NCI-H526 treated with DMSO at 0.1 percent for 48 hours (cell line): ENCODE data around the gene MLH1.

ENCODE experiments used
- DNase-seq: peaks from one replicate; lab custom pipeline; 2025; lab: John Stamatoyannopoulos, UW

The MLH1 gene

DNA sequence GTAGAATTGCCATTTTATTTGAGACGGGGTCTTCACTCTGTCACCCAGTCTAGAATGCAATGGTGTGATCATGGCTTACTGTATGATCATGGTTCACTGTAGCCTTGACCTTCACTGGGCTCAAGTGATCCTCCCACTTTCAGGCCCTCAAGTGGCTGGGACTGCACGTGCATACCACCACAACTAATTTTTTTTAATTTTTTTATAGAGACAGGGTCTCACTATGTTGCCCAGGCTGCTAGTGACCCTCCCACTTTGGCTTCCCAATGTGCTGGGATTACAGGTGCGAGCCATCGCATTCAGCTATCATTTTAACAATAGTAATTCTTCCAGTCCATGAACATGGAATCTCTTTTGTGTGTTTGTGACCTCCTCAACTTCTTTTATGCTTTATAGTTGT, 12.3 kb upstream of the MLH1 start:
- no peak for DNase-seq

DNA sequence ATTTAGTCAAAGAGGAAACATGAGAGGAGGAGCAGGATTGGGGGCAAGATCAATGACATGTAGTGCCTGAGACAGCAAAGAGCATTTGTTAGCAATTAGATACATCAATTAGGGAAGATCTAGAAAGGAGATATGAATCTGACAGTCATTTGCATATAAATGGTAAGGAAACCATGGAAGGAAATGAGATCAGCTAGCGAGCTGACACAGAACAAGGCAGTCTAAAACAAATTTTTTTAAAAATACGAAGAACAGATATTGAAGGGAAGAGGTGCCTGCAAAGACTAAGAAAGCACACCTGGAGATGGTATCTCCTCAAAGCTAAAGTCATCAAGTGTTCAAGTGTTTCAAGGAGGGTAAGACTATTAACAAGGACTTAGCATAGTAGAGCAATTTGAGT, 5.0 kb upstream of the MLH1 start:
- DNase-seq = no peak

DNA sequence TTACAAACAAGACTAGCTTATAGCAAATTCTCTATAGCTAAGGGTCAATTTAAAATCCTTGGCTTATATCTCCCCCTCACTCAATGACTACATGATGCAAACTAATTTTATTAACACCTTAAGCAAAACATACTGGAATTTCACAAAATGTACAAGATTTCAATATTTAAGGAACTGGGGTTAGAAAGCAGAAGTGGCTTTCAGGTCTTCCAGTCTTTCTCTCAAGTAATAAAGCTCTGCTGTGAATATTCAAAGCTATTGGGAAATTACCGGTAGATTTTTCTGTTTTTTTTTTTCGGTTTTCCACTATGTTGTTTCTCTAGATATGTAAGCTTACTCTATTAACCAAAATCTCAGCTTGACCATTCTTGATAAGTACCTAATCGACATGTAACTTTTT, 4.3 kb upstream of the MLH1 start:
- no peak for DNase-seq

DNA sequence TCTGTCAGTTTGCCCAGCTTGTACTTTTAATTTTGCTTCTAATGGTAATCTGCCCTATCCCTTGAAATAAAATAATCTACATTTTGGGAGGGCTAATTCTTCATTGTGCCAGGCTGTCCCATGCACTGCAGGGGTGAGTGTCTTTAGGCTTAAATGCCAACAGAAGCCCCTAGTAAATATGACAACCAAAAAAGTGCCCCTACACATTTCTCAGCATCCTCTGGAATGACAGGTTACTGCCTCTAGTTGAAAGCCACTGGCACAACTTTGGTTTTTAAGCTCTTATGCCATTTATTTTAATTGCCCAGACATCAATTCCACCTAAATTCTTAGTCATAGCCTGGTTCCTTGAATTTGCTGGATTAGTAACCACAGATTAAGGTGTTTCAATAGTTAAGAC, 3.8 kb upstream of the MLH1 start:
- no peak for DNase-seq

DNA sequence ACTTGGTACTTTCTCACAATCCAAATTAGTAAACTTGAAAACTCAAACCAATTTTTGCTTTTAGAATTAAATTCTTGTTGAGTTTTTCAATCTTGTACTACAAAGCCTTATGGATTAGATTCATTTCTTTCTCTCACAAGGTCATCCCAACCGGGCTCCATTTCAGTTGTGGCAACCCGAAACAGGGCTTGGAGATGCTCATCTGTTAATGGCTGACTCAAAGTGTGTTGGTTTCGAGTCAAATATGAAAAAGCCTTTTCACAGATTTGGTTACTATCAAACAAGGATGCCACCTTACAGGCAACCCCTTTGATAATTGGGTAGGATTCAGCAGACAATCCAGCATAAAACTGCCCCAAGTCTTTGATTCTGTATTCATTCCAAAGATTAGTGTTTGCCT, 2.2 kb upstream of the MLH1 start:
- no peak for DNase-seq

DNA sequence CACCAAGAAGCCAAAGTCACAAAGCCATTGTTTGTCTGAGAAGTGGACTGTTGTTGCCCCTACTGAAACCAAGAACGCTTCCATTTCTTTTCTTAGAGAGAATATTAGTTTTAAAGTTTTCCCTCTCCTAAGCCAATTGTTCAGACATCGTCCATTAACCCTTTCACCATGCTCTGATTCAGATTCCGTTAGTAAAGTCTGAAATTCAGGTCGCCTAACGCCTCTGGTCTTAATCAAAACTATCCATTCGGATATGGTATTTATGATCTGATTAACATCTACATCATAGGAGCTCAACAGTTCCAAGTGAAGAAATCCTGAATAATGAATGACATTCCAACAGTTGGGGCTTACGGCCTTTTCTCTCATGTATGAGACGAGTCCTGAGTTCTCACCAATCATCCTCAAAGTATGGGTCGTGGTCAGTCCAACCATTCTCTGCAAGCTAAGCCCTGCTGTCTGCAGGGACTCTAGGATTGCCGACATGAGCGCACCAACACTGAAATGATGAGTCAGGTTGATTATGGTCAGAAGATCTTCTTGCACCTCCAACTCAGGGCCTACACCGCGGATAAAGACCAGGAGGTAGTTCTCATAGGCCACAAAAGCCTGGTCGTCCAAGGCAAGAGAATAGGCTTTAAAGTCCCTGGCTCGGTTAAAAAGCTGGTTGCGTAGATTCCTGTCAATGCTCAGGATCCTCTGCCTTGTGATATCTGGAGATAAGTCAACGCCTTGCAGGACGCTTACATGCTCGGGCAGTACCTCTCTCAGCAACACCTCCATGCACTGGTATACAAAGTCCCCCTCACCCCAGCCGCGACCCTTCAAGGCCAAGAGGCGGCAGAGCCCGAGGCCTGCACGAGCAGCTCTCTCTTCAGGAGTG, 1.2 kb upstream of the MLH1 start:
- DNase-seq = no peak

DNA sequence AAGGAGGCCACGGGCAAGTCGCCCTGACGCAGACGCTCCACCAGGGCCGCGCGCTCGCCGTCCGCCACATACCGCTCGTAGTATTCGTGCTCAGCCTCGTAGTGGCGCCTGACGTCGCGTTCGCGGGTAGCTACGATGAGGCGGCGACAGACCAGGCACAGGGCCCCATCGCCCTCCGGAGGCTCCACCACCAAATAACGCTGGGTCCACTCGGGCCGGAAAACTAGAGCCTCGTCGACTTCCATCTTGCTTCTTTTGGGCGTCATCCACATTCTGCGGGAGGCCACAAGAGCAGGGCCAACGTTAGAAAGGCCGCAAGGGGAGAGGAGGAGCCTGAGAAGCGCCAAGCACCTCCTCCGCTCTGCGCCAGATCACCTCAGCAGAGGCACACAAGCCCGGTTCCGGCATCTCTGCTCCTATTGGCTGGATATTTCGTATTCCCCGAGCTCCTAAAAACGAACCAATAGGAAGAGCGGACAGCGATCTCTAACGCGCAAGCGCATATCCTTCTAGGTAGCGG, 452 bp upstream of the MLH1 start, which contains the start of gene EPM2AIP1:
TSS of gene EPM2AIP1 (minus strand) at position 326 of the 520 bp plus-strand sequence. CDS start at position 272, 54 bp downstream.
- no peak for DNase-seq

DNA sequence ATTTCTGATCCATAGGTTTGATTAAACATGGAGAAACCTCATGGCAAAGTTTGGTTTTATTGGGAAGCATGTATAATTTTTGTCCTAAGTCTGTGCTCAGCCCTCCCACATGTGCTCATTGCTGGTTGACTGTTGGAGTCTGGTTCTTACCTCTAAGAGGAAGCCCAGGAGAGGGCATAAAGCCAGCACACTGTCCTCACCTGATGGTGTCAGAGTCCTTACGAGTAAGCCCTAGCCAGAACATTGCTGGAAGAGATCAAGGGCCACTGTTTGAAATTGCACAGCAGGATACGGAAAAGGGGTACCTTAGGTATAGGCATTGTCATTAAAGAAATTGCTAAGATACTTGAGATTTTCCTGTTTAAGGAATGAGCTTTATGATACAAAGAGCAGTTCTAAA, 21.3 kb downstream of the MLH1 start:
- no peak for DNase-seq

DNA sequence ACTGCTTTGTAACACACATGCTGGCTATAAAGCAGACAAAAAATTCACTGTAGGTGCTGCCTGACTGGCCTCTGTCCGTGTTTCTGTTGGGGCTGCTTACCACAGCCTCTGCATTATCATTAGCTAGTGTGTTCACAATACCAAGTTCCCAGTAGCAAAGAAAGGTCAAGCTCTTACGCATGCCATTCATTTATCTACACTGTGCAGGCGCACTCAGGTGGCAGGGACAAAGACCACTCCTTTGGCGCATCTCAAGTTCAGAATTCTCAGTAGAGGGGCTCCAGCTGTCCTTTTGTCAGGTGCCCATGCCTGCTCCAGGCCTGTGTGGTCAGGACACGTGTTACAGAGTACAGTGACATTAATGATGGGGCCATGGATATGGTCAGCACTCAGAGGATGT, 22.3 kb downstream of the MLH1 start:
- no peak for DNase-seq

DNA sequence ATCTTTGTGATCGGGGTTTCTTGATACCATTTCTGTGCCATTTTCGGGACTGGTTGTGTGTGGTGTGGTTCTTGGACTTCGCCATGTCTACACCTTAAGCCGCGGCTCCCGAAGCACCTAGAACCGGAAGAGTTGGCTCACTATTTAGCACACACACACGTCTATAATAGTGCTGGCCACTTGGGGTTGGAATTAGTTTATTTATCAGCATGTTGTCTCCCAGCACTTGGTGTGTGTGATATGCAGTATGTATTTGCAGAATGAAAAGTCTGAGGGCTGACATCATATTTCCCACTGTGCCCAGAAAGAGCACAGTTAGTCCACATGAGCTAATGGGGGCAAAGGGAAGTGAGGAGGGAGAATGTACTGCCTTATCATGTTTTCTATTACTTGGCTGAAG, 23.6 kb downstream of the MLH1 start:
- DNase-seq = no peak

DNA sequence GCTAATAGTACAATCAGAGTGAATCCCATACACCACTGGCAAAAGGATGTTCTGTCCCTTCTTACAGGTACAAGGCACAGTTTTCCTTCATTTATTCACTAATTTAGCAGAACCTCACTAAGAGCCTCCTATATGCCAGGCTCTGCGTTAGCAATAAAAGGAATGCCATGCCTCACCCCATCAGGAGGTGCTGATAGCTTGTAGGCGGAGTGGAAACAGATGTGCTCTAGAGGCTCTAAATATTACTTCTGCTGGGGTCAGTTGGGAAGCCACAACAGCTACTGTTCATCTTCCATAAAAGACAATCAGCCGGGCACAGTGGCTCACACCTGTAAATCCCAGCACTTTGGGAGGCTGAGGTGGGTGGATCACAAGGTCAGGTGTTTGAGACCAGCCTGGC, 24.4 kb downstream of the MLH1 start:
- no peak for DNase-seq

DNA sequence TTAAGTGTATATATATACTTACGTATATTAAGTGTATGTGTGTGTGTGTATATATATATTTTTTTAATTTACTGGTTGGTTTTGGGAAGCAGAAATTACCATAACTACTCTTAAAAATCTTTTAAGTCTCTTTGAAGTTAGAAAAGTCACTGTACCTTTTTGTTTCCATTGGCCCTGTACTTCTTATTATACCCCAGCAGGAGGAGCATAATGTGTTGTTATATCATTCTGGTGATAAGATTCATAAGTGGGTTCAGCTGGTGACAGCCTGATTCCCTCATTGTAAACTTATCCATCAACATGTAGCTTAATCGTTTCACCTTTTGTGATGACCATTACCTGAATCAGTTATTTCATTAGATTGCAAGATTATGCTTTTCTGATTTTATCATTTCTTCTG, 30.8 kb downstream of the MLH1 start:
- no peak for DNase-seq

DNA sequence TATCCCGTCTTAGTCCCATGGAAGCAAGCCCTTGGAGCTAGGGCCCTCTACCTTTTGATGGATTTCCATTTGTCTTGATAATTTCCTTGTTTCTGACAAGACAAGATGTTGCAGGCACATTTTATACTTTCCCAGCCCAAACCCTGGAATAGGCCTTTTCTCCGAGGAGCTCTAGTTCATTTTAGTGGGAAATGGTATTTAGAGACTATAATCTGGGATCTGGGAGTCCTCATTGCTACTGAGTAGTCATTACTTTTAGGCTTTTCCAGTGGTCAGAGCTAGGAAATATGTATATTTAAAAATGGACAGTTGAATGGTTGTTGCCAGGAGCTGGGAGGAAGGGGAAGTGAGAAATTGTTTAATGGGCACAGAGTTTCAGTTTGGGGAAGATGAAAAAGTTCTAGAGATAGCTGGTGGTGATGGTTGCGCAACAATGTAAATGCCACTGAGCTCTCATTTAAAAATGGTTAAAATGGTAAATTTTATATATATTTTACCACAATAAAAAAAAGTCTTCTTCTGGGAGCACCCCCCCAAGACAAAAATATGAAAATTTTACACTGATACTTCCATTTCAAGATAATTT, 31.6 kb downstream of the MLH1 start:
- no peak for DNase-seq

DNA sequence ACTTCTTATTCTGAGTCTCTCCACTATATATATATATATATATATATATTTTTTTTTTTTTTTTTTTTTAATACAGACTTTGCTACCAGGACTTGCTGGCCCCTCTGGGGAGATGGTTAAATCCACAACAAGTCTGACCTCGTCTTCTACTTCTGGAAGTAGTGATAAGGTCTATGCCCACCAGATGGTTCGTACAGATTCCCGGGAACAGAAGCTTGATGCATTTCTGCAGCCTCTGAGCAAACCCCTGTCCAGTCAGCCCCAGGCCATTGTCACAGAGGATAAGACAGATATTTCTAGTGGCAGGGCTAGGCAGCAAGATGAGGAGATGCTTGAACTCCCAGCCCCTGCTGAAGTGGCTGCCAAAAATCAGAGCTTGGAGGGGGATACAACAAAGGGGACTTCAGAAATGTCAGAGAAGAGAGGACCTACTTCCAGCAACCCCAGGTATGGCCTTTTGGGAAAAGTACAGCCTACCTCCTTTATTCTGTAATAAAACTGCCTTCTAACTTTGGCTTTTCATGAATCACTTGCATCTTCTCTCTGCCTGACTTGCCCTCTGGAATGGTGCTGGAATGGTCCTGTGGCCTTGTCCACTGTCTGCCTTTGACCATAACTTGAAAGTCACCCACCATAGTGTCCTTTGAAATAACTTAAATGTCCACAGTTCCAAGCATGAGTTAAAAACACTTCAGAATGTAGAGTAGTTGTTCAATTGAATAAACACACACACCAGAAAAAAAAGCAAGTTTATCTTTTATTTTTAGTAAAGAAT, 32.4 kb downstream of the MLH1 start:
- DNase-seq = no peak

DNA sequence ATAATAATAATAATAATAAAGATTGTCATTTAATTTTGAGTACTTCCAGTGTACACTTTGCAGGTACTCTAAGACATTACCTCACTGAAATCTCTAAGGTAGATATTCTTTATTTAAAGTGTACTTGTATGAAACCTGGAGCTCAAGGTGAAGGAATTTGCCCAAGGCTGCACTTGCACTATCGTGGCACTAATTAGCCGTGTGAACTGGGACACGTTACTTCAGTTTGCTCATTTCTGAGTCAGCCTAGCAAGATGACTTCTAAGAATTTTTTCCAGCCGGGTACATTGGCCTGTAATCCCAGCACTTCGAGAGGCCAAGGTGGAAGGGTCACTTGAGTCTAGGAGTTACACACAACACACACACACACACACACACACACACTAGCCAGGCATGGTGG, 33.5 kb downstream of the MLH1 start:
- DNase-seq = no peak

DNA sequence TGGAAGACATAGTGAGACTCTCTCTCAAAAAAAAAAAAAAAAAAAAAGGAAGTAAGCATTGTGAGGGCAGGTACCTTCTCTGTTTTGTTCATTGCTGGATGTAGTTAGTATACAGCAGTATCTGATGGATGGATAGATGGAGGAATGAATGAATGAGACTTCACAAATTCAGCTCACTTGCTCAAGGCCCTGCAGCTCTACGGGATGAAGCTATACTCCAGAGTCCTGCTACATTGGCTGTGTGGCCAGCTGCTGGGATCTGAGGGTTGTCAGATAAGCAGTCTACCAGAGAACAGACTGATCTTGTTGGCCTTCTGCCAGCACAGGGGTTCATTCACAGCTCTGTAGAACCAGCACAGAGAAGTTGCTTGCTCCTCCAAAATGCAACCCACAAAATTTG, 35.0 kb downstream of the MLH1 start:
- DNase-seq = no peak

DNA sequence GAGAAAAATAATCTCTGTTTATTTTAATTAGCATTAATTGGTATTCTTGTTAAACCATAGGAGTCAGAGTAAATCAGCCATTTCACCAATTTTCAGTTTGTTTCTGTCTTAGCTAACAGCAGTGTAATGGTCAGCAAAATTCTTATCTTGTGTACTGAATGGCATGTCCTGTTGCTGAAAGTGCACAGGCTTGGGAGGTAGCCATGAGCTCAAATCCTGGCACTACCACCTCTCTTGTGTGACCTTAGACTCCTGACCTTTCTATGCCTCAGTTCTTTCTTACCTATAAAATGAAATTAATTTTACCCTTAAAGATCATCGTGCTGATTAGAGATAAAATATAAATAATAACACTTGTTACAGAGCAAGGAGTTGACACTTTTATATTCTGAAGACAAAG, 35.8 kb downstream of the MLH1 start:
- DNase-seq = no peak

DNA sequence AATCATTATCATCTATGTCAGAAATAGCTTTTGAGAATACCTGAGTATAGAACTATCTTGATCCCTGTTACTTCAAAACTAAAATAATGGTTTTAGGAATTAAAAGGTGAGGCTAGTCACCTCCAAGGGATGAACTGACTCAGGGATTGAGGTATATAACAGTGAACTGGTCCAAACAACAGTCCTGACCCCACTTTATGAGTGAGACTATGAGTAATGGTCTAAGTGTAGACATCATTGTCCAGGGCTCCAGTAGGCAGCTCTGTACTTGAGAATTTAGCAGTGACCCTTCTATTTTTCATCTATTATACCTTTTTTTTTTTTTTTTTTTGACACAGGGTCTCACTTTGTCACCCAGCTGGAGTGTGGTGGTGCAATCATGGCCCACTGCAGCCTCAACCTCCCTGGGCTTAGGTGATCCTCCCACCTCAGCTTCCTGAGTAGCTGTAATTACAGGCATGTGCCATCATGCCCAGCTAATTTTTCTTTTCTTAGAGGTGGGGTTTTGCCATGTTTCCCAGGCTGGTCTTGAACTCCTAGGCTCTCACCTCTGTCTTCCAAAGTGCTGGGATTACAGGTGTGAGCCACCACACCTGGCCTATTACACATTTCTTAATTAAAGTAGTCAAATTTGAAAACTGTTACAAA, 36.3 kb downstream of the MLH1 start:
- DNase-seq = no peak

DNA sequence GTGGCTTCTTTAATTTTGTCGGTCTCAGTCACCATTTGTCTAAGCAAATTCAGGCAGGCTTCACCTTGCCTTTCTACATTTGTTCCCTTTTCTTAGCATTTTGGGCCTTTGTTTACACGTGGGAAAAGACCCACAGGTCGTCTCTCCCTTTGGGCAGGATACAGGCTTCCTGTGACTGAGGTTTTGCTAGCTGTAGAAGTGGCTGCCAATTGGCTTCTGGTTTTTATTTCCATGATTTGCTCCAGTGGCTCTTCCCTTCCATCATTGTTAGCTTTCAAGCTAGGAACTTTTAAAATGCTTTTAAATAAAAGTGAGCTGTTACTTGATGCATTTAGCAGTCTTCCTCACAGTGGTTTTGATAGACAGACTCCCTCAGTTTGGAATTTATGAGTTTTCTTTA, 37.3 kb downstream of the MLH1 start:
- DNase-seq = no peak

DNA sequence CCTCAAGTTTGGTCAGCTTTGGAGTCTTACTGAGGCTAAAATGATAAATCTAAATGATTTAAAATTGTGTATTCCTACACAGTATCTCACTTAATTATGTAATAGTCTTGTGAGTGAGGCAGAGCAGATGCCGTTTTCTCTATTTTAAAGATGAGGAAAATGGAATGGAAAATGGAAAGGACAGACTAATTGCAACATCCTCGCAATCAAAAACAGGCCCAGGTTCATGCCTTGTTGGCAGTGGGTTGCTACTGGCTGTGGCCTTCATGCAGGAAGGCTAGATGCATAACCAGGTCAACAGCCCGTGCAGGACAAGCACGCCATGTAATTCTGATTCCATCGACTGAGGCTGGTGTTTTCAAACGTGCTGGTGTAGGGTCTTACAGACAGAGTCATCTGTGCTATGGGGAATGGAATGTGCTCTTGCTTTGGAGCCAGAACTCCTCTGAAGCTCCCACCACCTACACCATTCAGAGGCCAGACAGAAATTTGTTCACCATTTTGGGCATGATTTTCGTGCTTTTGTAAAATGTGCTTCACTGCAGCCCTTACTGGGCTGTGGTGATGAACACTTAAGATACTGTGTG, 37.9 kb downstream of the MLH1 start:
- no peak for DNase-seq

DNA sequence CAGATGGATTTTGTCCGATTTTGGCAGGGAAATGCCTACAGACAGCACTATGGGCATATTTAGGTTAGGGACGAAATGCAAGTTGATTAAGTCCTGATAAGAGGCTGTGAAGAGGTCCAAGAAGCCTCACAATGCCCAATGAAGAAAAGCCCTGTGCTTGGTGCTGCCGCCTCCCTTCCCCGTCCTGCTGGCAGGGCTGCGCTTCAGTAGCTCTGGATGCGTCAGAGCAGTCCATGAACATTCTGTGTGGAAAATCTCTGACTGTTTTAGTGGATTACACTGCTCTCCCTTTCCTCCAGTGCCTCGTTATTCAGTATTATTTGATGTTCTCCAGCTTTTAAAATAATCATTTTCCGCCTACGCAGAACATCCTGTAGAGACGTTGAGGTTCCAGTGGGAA, 39.6 kb downstream of the MLH1 start:
- no peak for DNase-seq

DNA sequence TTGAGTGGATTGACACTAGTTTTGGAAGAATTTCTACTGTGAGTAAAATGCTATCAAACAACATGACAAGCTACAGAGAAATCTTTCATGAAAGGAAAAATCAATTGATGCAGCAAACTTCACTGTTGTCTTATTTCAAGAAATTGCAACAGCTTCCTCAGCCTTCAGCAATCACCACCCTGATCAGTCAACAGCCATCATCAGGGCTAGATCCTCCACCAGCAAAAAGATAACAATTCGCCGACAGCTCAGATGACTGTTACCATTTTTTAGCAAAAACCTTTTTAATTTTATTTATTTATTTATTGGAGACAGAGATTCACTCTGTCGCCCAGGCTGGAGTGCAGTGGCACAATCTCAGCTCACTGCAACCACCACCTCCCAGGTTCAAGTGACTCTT, 44.0 kb downstream of the MLH1 start:
- DNase-seq = no peak
